KMS-11 (cell line): ENCODE data around the gene EGF.

ENCODE experiments used
- H2AFZ ChIP-seq: fragments of 200-600 bp; sonication (generic); 2 replicates; pipeline ENCODE4 v1.6.1; 2016; ENCODE audit warnings: antibody characterized with exemption, mixed run types, low read depth
- H3K27ac ChIP-seq: fragments of 200-600 bp; sonication (generic); 2 replicates; pipeline ENCODE4 v1.6.1; 2016; ENCODE audit warnings: mild to moderate bottlenecking, mixed run types
- H3K27me3 ChIP-seq: fragments of 200-600 bp; sonication (generic); 2 replicates; pipeline ENCODE4 v1.6.1; 2017; ENCODE audit warnings: mild to moderate bottlenecking, low read depth, mixed run types, moderate library complexity; ENCODE audit not compliant: insufficient read depth
- H3K36me3 ChIP-seq: fragments of 200-600 bp; sonication (generic); 2 replicates; pipeline ENCODE4 v1.6.1; 2017; ENCODE audit warnings: mild to moderate bottlenecking, mixed run types; ENCODE audit not compliant: insufficient read depth
- H3K4me1 ChIP-seq: fragments of 200-600 bp; sonication (generic); 2 replicates; pipeline ENCODE4 v1.6.1; 2016; ENCODE audit warnings: mild to moderate bottlenecking, low read depth, mixed run types; ENCODE audit not compliant: poor library complexity, severe bottlenecking
- H3K4me2 ChIP-seq: fragments of 200-600 bp; sonication (generic); 2 replicates; pipeline ENCODE4 v1.7.0; 2016; ENCODE audit warnings: mild to moderate bottlenecking, mixed run types
- H3K4me3 ChIP-seq: fragments of 200-600 bp; sonication (generic); IDR thresholded peaks from 2 replicates; pipeline ENCODE4 v1.6.1; 2017; ENCODE audit warnings: low read depth, low read length, mixed read lengths; ENCODE audit not compliant: insufficient read depth
- H3K79me2 ChIP-seq: fragments of 200-600 bp; sonication (generic); 2 replicates; pipeline ENCODE4 v1.6.1; 2016; ENCODE audit warnings: low read depth, mixed run types; ENCODE audit not compliant: insufficient read depth
- H3K9ac ChIP-seq: fragments of 200-600 bp; sonication (generic); 2 replicates; pipeline ENCODE4 v1.6.1; 2016; ENCODE audit warnings: mild to moderate bottlenecking, mixed run types
- H4K20me1 ChIP-seq: fragments of 200-600 bp; sonication (generic); 2 replicates; pipeline ENCODE4 v1.6.1; 2016; ENCODE audit warnings: mild to moderate bottlenecking, mixed run types; ENCODE audit not compliant: insufficient read depth
- TF ChIP-seq, protein P1 (sequence below): fragments of 200-600 bp; sonication (generic); conservative IDR thresholded peaks from 2 replicates; pipeline ENCODE4 v1.6.1; 2017; ENCODE audit warnings: low read depth, mild to moderate bottlenecking, antibody characterized with exemption, low read length, moderate library complexity, mixed read lengths

EGF gene

DNA sequence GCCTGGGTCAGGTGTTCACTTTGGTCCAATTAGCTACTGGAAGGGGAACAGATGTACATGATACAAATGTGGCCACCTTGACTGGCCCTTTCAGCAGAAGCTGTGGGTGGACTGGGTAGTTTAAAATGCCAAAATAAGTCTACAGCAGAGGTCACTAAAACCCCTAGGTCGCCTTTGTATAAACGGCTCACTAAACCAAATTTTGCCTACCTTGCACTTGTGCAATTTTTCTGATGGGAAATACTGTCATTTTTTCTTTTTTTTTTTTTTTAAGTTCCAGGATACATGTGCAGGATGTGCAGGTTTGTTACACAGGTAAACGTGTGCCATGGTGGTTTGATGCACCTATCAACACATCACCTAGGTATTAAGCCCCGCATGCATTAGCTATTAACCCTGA lies 109.8 kb downstream of the EGF start:
- Histone ChIP-seq H3K4me3 (no peak overlapping the region), H3K27ac (no peak overlapping the region), H3K9ac (no peak overlapping the region), H3K4me2 (no peak overlapping the region), H3K79me2 (no peaks in the 10 kb centered on the region), H2AFZ (no peak overlapping the region), H3K27me3 (no peaks in the 10 kb centered on the region), H3K36me3 (no peaks in the 10 kb centered on the region), H4K20me1 (no peaks in the 10 kb centered on the region), H3K4me1 (no peaks in the 10 kb centered on the region)
- TF ChIP-seq, protein P1, sequence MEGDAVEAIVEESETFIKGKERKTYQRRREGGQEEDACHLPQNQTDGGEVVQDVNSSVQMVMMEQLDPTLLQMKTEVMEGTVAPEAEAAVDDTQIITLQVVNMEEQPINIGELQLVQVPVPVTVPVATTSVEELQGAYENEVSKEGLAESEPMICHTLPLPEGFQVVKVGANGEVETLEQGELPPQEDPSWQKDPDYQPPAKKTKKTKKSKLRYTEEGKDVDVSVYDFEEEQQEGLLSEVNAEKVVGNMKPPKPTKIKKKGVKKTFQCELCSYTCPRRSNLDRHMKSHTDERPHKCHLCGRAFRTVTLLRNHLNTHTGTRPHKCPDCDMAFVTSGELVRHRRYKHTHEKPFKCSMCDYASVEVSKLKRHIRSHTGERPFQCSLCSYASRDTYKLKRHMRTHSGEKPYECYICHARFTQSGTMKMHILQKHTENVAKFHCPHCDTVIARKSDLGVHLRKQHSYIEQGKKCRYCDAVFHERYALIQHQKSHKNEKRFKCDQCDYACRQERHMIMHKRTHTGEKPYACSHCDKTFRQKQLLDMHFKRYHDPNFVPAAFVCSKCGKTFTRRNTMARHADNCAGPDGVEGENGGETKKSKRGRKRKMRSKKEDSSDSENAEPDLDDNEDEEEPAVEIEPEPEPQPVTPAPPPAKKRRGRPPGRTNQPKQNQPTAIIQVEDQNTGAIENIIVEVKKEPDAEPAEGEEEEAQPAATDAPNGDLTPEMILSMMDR = no peak

DNA sequence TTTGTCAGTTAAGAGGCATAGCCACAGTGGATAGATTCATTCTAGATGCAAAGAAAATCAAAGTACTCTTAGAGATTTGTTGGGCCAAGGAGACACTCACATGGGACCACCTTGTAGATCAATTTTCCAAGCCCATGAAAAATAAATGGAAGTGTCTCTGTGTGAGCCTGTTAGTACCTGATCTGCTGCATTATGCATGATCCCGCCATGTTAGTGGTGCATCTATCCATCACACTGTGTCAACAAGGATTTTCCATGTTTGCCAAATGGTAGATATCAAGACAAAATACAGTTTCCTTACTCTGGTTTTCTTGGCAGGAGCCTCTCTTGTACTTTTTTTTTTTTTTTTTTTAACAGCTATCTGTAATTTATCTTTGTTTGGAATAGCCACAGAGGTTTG lies 112.4 kb downstream of the EGF start:
- no peaks in the 10 kb centered on the region for H3K79me2 ChIP-seq
- no peak overlapping the region for H2AFZ ChIP-seq
- no peaks in the 10 kb centered on the region for H3K27me3 ChIP-seq
- H3K9ac ChIP-seq = no peak overlapping the region
- TF ChIP-seq, protein P1 = no peak
- no peaks in the 10 kb centered on the region for H3K36me3 ChIP-seq
- no peak overlapping the region for H3K4me3 ChIP-seq
- no peaks in the 10 kb centered on the region for H3K4me1 ChIP-seq
- H3K4me2 ChIP-seq = no peak overlapping the region
- no peaks in the 10 kb centered on the region for H4K20me1 ChIP-seq
- no peak overlapping the region for H3K27ac ChIP-seq

DNA sequence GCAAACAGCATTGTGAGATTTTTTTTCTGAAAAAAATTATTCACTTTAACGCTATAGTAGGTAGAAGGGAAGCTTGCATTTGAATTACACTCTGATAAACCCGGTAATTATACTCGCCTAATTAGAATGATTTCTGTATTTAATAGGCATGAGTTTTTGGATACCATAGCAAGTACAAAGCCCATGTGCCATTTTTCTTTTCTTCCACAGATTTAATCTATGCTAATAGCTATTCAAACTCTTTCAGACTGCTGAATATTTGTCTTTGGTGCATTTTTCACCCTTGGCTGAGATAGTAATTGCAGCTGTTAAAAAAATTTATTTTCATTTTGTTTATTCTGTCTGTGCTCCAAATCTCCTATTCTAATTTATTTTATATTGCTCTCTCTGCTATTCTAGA lies 113.0 kb downstream of the EGF start:
- Histone ChIP-seq H3K27ac (no peak overlapping the region), H4K20me1 (no peaks in the 10 kb centered on the region), H3K4me2 (no peak overlapping the region), H3K9ac (no peak overlapping the region), H2AFZ (no peak overlapping the region), H3K36me3 (no peaks in the 10 kb centered on the region), H3K4me1 (no peaks in the 10 kb centered on the region), H3K27me3 (no peaks in the 10 kb centered on the region), H3K4me3 (no peak overlapping the region), H3K79me2 (no peaks in the 10 kb centered on the region)
- TF ChIP-seq, protein P1 = no peak

DNA sequence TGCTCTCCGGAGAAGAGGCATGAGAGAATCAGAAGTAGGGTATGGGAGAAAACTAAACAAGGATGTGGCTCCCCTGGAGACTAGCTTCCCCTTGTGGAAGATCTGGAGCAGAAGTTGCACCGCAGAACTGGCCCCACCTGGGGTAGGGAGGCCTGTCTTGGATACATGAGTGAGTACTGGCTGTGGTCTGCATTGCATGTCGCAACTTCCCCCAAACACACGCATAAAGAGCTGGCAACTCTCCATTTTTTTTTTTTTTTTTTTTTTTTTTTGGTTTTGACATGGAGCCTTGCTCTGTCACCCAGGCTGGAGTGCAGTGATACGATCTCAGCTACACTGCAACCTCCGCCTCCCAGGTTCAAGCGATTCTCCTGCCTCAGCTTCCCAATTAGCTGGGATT lies 119.9 kb downstream of the EGF start:
- H2AFZ ChIP-seq = no peak overlapping the region
- TF ChIP-seq, protein P1 = no peak

More for the DNA sequence above, 119.9 kb downstream of the EGF start:
- Histone ChIP-seq H3K9ac (no peak overlapping the region), H3K27me3 (no peaks in the 10 kb centered on the region), H4K20me1 (no peaks in the 10 kb centered on the region), H3K4me3 (no peak overlapping the region), H3K36me3 (no peaks in the 10 kb centered on the region), H3K27ac (no peak overlapping the region), H3K79me2 (no peaks in the 10 kb centered on the region), H3K4me1 (peaks cover 6% of the 10 kb centered on the region), H3K4me2 (no peak overlapping the region)
